ENCODE measurements around the gene ZNF90.
"Not testable (repeated sequence)": the region's sequence is repeated elsewhere in the genome, so short reads cannot be mapped to it uniquely, and the experiment has no call there.

Gene ZNF90

GRCh38 chr19:20044663-20045062 is 33.1 kb upstream of the ZNF90 start:
- no peak for ATAC-seq
- TF ChIP-seq POU6F1 (CRISPR knock-in tag; IDR thresholded peaks at IDR 0.05; ENCODE audit: borderline replicate concordance, low read depth) (no peak), RARB (CRISPR knock-in tag; IDR thresholded peaks at IDR 0.05) (no peak), OSR1 (CRISPR knock-in tag; IDR thresholded peaks at IDR 0.05) (no peak), GLIS3 (CRISPR knock-in tag; IDR thresholded peaks at IDR 0.05) (no peak), ZNF8 (CRISPR knock-in tag; IDR thresholded peaks at IDR 0.05) (no peak), CREB5 (CRISPR knock-in tag; IDR thresholded peaks at IDR 0.05; ENCODE audit: low read depth) (no peak), TSHZ2 (CRISPR knock-in tag; IDR thresholded peaks at IDR 0.05) (no peak), ZFP3 (CRISPR knock-in tag; IDR thresholded peaks at IDR 0.05) (no peak), ZNF70 (CRISPR knock-in tag; IDR thresholded peaks at IDR 0.05) (no peak), ZNF565 (CRISPR knock-in tag; conservative IDR thresholded peaks at IDR 0.05; ENCODE audit: low read depth) (no peak), PPARA (CRISPR knock-in tag; IDR thresholded peaks at IDR 0.05; ENCODE audit: borderline replicate concordance) (no peak), ESRRG (CRISPR knock-in tag; IDR thresholded peaks at IDR 0.05) (no peak), ARNTL (CRISPR knock-in tag; IDR thresholded peaks at IDR 0.05; ENCODE audit: borderline replicate concordance, low read depth) (no peak), CSDC2 (CRISPR knock-in tag; IDR thresholded peaks at IDR 0.05) (no peak), ISL1 (CRISPR knock-in tag; IDR thresholded peaks at IDR 0.05) (no peak), BACH2 (CRISPR knock-in tag; IDR thresholded peaks at IDR 0.05; ENCODE audit: borderline replicate concordance) (no peak), TCF4 (CRISPR knock-in tag; IDR thresholded peaks at IDR 0.05; ENCODE audit: borderline replicate concordance) (no peak), ZFP30 (CRISPR knock-in tag; IDR thresholded peaks at IDR 0.05) (no peak), TOX (CRISPR knock-in tag; IDR thresholded peaks at IDR 0.05; ENCODE audit: borderline replicate concordance) (no peak), SNAI2 (CRISPR knock-in tag; IDR thresholded peaks at IDR 0.05) (no peak)

- ATAC-seq = not testable (repeated sequence)
These were observed 32.1 kb upstream of the ZNF90 start for GRCh38 chr19:20045742-20046141.

GRCh38 chr19:20051841-20052768 is 25.7 kb upstream of the ZNF90 start:
- TF ChIP-seq ZNF565 (CRISPR knock-in tag; conservative IDR thresholded peaks at IDR 0.05; ENCODE audit: low read depth) (no peak), BACH2 (CRISPR knock-in tag; IDR thresholded peaks at IDR 0.05; ENCODE audit: borderline replicate concordance) (no peak), OSR1 (CRISPR knock-in tag; IDR thresholded peaks at IDR 0.05) (no peak), ARNTL (CRISPR knock-in tag; IDR thresholded peaks at IDR 0.05; ENCODE audit: borderline replicate concordance, low read depth) (no peak), ISL1 (CRISPR knock-in tag; IDR thresholded peaks at IDR 0.05) (no peak), GLIS3 (CRISPR knock-in tag; IDR thresholded peaks at IDR 0.05) (no peak), ZFP30 (CRISPR knock-in tag; IDR thresholded peaks at IDR 0.05) (no peak), PATZ1 (CRISPR knock-in tag; IDR thresholded peaks at IDR 0.05; ENCODE audit: borderline replicate concordance) (no peak), ESRRG (CRISPR knock-in tag; IDR thresholded peaks at IDR 0.05) (no peak), TOX (CRISPR knock-in tag; IDR thresholded peaks at IDR 0.05; ENCODE audit: borderline replicate concordance) (no peak), RARB (CRISPR knock-in tag; IDR thresholded peaks at IDR 0.05) (no peak), ZFP3 (CRISPR knock-in tag; IDR thresholded peaks at IDR 0.05) (no peak), CREB5 (CRISPR knock-in tag; IDR thresholded peaks at IDR 0.05; ENCODE audit: low read depth) (no peak), CSDC2 (CRISPR knock-in tag; IDR thresholded peaks at IDR 0.05) (no peak), PPARA (CRISPR knock-in tag; IDR thresholded peaks at IDR 0.05; ENCODE audit: borderline replicate concordance) (no peak), TCF4 (CRISPR knock-in tag; IDR thresholded peaks at IDR 0.05; ENCODE audit: borderline replicate concordance) (no peak), SNAI2 (CRISPR knock-in tag; IDR thresholded peaks at IDR 0.05) (no peak), POU6F1 (CRISPR knock-in tag; IDR thresholded peaks at IDR 0.05; ENCODE audit: borderline replicate concordance, low read depth) (no peak)
- ATAC-seq = peak; percentile 100

GRCh38 chr19:20058738-20059137 is 19.1 kb upstream of the ZNF90 start:
- ATAC-seq = not testable (repeated sequence)

Measured in SK-N-SH treated with all-trans-retinoic acid at 6 μM for 48 hours (cell line).